ENCODE results near the gene CPT1C. TPM values are rescaled to one million over a fixed set of nuclear protein-coding genes. Genes with fewer than 3 reads are reported as not detected.
"Not testable (repeated sequence)": the region's sequence is repeated elsewhere in the genome, so short reads cannot be mapped to it uniquely, and the experiment has no call there.

The CPT1C gene
- total and polyA plus RNA-seq, 5 experiments from 2014 or later, result 0.19 to 2.7 (median 0.54) TPM

DNA sequence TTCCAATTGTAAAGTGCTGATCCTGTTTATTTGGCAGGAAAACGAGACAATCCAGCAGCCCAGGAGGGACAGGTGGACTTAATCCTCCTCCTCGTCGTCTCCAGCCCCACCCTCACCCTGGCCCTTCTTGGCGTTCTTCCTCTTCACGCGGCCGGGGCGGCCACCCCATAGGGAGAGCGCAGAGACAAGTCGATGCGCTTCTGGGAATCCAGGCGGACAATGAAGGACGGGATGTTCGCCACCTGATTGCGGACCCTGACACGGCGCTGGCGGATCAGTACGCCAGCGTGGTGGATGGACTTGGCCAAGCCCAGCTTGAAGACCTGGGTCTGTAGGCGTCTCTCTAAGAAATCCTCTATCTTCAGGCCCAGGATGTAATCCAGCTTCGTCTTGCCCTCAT is 28.5 kb downstream of the CPT1C start:
- Mint-ChIP-seq H3K27ac (peak overlapping the region in 9 of 10 donors; percentile 32 to 100 (median 71)), H3K4me3 (peak overlapping the region in 6 of 10 donors; percentile 33 to 91 (median 62)), H3K4me1 (peaks cover 6 to 32% (median 10%) of the 10 kb centered on the region in 4 donors), H3K36me3 (peaks cover 0 to 21% (median 15%) of the 10 kb centered on the region in 3 donors)
- H3K9me3 Mint-ChIP-seq, DNase-seq, H3K27me3 Mint-ChIP-seq, ATAC-seq: not testable (repeated sequence)
- POLR2A ChIA-PET, result interaction anchor here (0.6 to 3.4 kb wide), 4 partner anchors 13 to 1318 kb away, joined by 3 to 40 read pairs (median 3); partner anchors contain the start of gene AP2A1

DNA sequence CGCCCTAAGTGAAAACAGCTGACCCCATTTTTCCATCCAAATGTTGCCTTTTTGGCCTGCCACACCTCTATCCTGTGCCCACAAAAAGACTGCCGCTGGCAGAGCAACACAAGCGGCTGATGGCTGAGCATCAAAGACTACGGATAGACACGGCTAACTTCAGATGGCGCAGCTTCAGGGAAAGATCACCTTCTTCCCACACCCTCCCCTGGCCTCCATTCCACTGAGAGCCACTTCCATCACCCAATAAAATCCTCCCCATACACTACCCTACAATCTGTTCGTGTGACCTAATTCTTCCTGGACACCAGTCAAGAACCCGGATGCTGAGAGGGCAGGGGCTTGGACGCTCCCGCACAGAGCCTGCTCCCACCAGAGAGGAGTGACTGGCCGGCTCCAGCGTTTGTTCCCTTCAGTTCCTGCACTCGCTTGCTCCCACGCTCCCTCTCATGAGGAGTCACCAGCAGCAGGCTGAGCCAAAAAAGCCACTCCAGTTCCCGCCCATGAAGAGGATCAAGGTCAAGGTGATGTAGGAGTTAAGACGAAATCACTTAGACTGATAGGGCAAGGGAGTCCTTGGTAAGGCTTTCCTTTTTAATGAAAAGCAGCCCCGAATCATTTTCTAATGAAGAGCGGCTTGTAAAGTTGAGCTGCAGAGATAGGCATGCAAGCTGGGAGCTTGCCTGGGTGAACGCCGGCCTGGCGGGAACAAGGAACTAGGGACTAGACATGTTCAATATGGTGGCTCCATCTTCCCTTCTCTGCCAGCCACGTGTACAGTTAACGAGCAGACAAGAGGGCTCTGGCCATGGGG is 36.5 kb downstream of the CPT1C start:
- Mint-ChIP-seq H3K9me3 (no peaks in the 10 kb centered on the region), H3K27ac (peak overlapping the region in 1 of 10 donors; percentile 21), H3K4me3 (no peak overlapping the region), H3K36me3 (peaks cover 4 to 38% (median 20%) of the 10 kb centered on the region in 3 donors), H3K27me3 (no peaks in the 10 kb centered on the region), H3K4me1 (peaks cover 0 to 3% (median 0%) of the 10 kb centered on the region in 4 donors)
- DNase-seq (no peak), ATAC-seq (no peak)
- POLR2A ChIA-PET, result no interaction called here

DNA sequence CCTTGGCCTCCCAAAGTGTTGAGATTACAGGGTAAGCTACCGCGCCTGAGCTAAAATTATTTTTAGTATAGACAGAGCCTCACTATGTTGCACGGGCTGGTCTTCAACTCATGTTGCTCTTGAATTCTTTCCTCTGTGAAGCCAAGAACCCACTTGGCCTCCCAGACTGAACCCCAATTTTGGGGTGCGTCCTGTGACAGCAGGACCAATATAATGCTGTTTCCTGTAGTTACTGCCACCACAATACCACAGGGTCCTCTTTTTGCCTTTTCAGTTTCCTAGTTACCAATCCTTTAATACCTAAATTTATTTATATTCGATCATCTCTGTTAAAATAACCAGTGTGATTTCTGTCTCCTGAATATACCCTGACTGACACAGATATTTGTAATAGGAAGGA is 39.2 kb downstream of the CPT1C start:
- H3K4me3 Mint-ChIP-seq, result no peak overlapping the region
- no peak overlapping the region for H3K27ac Mint-ChIP-seq
- DNase-seq, result no peak
- no peak for ATAC-seq
- no peaks in the 10 kb centered on the region for H3K4me1 Mint-ChIP-seq
- no peaks in the 10 kb centered on the region for H3K27me3 Mint-ChIP-seq
- POLR2A ChIA-PET, result no interaction called here
- H3K36me3 Mint-ChIP-seq, result peaks cover 0 to 20% (median 11%) of the 10 kb centered on the region in 3 donors
- no peaks in the 10 kb centered on the region for H3K9me3 Mint-ChIP-seq

DNA sequence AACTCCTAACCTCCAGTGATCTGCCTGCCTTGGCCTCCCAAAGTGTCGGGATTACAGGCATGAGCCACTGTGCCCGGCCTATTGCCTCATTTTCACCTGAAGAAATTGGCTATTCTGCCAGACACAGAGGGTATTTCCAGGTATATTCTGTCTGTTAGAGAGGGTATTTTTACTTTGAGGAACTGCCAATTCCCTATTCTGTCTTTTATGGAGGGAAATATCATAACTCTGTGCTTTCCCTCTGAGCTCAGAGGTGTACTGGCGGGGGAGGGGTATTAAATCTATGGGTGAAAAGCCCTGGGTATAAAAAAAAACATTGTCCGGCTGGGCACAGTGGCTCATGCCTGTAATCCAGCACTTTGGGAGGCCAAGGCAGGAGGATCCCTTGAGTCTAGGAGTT is 47.4 kb downstream of the CPT1C start:
- peaks cover 0 to 4% (median 0%) of the 10 kb centered on the region in 3 donors for H3K36me3 Mint-ChIP-seq
- no peak overlapping the region for H3K27ac Mint-ChIP-seq
- no peaks in the 10 kb centered on the region for H3K9me3 Mint-ChIP-seq
- peaks cover 5 to 9% (median 7%) of the 10 kb centered on the region in 4 donors for H3K4me1 Mint-ChIP-seq
- DNase-seq (no peak), ATAC-seq (no peak)
- no peak overlapping the region for H3K4me3 Mint-ChIP-seq
- POLR2A ChIA-PET, result no interaction called here
- H3K27me3 Mint-ChIP-seq, result peaks cover 0 to 2% (median 0%) of the 10 kb centered on the region in 5 donors

DNA sequence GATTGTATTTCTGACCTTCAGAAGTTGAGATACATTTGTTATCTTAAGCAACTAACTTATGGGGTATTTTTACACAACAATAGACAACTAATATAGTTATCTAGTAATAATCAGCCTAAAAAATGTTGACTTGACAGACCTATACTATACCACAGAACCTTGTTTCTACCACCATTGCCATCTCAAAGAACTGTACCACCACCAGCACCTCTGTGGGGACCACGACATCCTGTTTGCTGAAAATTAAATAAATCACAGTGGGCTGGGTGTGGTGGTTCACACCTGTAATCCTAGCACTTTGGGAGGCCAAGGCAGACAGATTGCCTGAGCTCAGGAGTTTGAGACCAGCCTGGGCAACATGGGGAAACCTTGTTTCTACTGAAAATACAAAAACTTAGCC is 48.2 kb downstream of the CPT1C start:
- POLR2A ChIA-PET, result no interaction called here
- DNase-seq, result no peak
- no peak for ATAC-seq
- peaks cover 5 to 9% (median 7%) of the 10 kb centered on the region in 4 donors for H3K4me1 Mint-ChIP-seq
- H3K36me3 Mint-ChIP-seq, result peaks cover 0 to 4% (median 0%) of the 10 kb centered on the region in 3 donors
- peak overlapping the region in 1 of 10 donors; percentile 27 for H3K4me3 Mint-ChIP-seq
- no peaks in the 10 kb centered on the region for H3K9me3 Mint-ChIP-seq
- peak overlapping the region in 5 of 10 donors; percentile 16 to 78 (median 52) for H3K27ac Mint-ChIP-seq
- peaks cover 0 to 2% (median 0%) of the 10 kb centered on the region in 5 donors for H3K27me3 Mint-ChIP-seq

DNA sequence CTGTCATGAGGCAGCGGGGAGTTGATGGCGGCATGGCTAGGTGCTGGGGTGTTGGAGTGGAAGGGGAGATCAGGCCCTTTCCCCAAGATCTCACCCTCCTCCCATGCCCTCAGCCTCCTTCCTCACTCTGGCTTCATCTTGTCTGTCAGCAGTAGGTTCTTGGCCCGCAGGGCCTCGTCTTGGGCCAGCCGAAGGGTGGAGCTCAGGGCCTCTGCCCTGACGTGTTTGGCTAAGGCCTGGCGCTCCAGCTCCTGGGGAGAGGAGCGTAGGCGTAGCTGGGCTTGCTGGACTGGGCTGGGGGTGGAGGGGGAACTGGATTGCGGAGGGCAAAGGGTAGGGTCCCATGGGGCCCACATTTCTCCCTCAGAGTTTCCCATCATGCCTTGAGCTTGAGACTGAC is 49.0 kb downstream of the CPT1C start:
- no peak for ATAC-seq
- Mint-ChIP-seq H3K4me1 (peaks cover 5 to 9% (median 7%) of the 10 kb centered on the region in 4 donors), H3K27me3 (peaks cover 0 to 2% (median 0%) of the 10 kb centered on the region in 5 donors), H3K9me3 (no peaks in the 10 kb centered on the region), H3K36me3 (peaks cover 0 to 4% (median 0%) of the 10 kb centered on the region in 3 donors), H3K27ac (no peak overlapping the region), H3K4me3 (no peak overlapping the region)
- POLR2A ChIA-PET, result interaction anchor here (0.6 kb wide), 1 partner anchor 1226 kb away, joined by 4 read pairs; no protein-coding TSS in a partner anchor
- DNase-seq, result no peak

DNA sequence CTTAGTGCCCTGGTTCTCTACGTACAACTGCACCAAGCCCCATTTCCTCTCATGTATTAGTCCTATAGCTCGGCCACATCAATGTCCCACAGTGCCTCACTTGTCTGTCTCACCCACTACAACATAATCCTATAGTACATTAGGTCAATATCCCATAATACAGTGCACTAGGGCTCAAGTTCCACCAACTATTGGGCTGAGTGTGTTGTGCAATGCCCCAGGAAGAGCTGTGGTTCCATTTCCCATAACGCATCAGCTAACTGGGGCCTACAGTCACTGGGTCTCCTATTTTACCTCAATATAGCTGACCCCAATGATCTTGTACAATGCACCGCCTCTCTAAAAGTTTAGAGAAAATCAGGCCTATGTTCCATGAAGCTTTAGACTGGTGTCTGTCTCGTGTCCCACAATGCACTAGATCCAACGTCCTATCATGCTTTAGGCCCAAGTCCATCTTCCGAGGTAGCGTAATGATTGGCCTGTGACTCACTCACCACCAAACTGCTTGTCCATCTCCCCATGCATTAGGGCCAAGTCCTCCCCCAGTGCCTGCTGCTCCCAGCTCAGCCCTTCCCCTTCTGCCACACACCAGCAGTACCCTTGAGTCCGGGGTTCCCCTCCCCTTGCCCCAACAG is 50.4 kb downstream of the CPT1C start:
- peaks cover 0 to 4% (median 0%) of the 10 kb centered on the region in 3 donors for H3K36me3 Mint-ChIP-seq
- H3K27me3 Mint-ChIP-seq, result peaks cover 0 to 1% (median 0%) of the 10 kb centered on the region in 5 donors
- no peak for DNase-seq
- no peak overlapping the region for H3K4me3 Mint-ChIP-seq
- H3K9me3 Mint-ChIP-seq, result no peaks in the 10 kb centered on the region
- ATAC-seq, result no peak
- POLR2A ChIA-PET, result no interaction called here
- no peak overlapping the region for H3K27ac Mint-ChIP-seq
- H3K4me1 Mint-ChIP-seq, result peaks cover 7 to 11% (median 8%) of the 10 kb centered on the region in 4 donors

DNA sequence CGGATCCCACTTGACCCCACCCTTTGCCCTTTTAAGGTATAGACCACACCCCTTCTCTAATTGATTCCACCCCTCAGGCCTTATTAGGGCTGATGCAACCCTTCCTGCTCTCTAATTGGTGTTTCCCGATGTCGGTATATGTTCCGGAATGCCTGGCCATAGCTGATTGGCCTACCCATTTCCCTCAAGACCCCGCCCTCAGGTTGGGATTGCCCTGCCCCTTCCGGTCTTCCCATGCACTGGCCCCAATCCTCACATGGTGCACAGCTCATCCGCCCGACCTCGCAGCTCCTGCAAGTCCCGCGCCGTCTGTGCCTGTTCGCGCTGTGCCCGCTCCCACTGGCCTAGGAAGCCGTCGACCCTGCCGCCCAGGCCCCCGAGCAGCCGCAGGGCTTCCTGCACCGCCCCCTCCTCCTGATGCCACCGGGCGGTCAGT is 54.0 kb downstream of the CPT1C start:
- DNase-seq (no peak), ATAC-seq (no peak)
- Mint-ChIP-seq H3K36me3 (no peaks in the 10 kb centered on the region), H3K9me3 (no peaks in the 10 kb centered on the region), H3K4me1 (peaks cover 0 to 4% (median 3%) of the 10 kb centered on the region in 4 donors), H3K27ac (peak overlapping the region in 1 of 10 donors; percentile 65), H3K4me3 (peak overlapping the region in 1 of 10 donors; percentile 20), H3K27me3 (peaks cover 0 to 3% (median 0%) of the 10 kb centered on the region in 5 donors)
- POLR2A ChIA-PET, result interaction anchor here (0.6 kb wide), 1 partner anchor 70 kb away, joined by 6 read pairs; no protein-coding TSS in a partner anchor

DNA sequence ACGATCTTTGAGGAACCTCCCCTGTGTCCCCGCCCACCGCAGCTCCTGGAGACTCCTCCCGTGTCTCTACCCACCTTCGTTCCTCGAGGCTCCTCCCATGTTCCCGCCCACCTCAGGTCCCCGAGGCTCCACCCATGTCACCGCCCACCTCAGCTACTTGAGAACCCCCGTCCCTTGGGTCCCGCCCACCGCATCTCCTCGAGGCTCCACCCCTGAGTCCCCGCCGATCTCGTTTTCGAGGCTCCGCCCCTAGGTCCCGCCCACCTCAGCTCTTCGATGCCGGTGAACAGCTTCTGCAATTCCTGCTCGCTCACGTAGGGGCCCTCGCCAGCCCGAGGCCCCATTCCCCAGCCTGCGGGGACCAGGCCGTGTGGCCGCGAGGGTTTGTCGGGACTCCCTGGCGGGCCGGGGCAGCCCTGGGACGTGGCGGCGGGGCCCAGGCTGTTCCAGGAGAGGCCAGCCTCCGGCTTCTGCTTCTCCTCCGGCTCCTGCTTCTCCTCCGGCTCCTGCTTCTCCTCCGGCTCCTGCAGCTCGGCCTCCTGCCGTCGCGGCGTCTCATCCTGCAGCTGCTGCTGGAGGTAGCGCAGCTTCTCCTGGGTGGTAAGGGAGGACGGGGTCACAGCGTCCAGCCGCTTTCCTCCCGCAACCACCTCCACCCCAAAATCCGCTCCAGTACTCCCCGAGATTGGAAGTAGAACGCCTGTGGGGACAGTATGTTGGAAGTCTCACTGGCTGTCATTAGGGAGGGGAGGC is 55.5 kb downstream of the CPT1C start:
- ATAC-seq (peak; percentile 50 to 84), DNase-seq (peak in 9 of 10 donors; percentile 19 to 68 (median 48))
- H3K9me3 Mint-ChIP-seq, result no peaks in the 10 kb centered on the region
- POLR2A ChIA-PET, result no interaction called here
- H3K27me3 Mint-ChIP-seq, result peaks cover 0 to 5% (median 0%) of the 10 kb centered on the region in 5 donors
- no peak overlapping the region for H3K4me3 Mint-ChIP-seq
- peaks cover 0 to 2% (median 2%) of the 10 kb centered on the region in 4 donors for H3K4me1 Mint-ChIP-seq
- H3K27ac Mint-ChIP-seq, result peak overlapping the region in 1 of 10 donors; percentile 40
- H3K36me3 Mint-ChIP-seq, result no peaks in the 10 kb centered on the region

DNA sequence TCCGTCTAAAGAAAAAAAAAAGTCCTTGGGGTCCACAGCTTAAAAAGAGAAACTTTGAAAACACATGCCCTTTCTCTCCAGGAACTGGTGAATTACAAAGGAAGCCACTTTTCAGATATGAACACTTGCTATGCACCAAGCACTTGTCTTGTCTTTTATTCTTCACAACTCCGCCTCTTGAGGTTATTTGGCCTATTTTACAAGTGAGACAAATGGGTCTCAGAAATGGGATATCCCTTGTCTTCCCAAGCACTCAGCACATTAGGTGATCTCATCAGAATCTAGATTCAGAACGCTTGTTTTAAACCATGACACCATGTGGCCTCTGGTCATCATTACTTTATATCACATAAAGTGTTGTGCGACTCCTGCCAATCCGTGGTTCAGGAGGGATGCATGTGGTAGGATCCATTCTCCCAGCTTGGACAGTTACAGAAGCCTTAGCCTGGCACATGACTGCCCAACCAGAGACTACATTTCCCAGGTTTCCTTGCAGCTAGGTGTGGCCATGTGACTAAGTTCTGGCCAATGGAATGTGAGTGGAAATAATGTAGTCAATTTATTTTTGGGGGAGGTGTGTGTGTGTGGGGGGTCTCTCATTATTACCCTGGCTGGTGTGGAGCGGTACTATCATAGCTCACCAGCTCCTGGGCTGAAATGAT is 58.3 kb downstream of the CPT1C start:
- DNase-seq, result no peak
- Mint-ChIP-seq H3K4me1 (peaks cover 0 to 2% (median 2%) of the 10 kb centered on the region in 4 donors), H3K36me3 (peaks cover 0 to 4% (median 0%) of the 10 kb centered on the region in 3 donors), H3K4me3 (no peak overlapping the region), H3K27ac (no peak overlapping the region), H3K9me3 (peaks cover 0 to 3% (median 0%) of the 10 kb centered on the region in 9 donors), H3K27me3 (peaks cover 0 to 5% (median 0%) of the 10 kb centered on the region in 5 donors)
- no peak for ATAC-seq
- POLR2A ChIA-PET, result no interaction called here

DNA sequence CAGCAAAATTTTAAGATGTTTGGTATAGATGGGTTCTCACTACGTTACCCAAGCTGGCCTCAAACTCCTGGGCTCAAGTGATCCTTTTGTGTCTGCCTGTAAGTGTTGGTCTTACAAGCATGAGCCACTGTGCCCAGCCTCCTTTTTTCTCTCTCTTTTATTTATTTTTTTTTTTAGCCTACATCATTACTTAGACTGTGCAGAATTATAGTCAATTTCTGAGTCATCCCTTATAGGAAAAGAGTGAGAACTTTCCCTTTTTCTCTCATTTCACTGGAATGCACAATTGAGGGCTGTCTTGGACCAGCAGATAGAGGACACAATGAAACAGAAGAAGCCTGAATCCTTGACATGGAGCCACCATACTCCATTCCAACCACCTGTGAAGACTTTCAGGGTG is 58.9 kb downstream of the CPT1C start:
- Mint-ChIP-seq H3K4me3 (no peak overlapping the region), H3K4me1 (peaks cover 0 to 2% (median 2%) of the 10 kb centered on the region in 4 donors), H3K36me3 (peaks cover 0 to 4% (median 0%) of the 10 kb centered on the region in 3 donors), H3K27me3 (peaks cover 0 to 5% (median 0%) of the 10 kb centered on the region in 5 donors), H3K27ac (no peak overlapping the region), H3K9me3 (peaks cover 0 to 5% (median 0%) of the 10 kb centered on the region in 9 donors)
- DNase-seq, result no peak
- POLR2A ChIA-PET, result no interaction called here
- no peak for ATAC-seq

DNA sequence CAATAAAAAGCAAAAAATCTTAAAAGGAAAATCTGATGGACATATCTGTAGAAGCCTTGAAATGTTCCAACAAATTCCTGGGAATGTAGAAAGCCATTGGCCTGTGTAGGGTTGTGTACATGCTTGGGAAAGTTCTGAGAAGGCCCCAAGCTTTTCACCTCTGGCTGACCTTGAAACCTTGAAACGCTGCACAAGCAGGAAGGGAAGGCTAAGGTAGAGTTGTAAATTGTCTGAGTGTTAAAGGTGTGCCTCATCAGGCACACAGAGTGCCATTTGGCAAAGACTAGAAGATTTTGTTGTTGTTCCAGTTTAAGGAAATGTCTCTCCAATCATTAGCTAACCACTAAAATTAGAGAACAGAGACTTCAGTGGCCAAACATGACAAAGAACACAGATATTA is 61.8 kb downstream of the CPT1C start:
- H3K27me3 Mint-ChIP-seq, result peaks cover 0 to 3% (median 0%) of the 10 kb centered on the region in 5 donors
- DNase-seq, result no peak
- ATAC-seq, result no peak
- H3K4me1 Mint-ChIP-seq, result no peaks in the 10 kb centered on the region
- peaks cover 0 to 9% (median 2%) of the 10 kb centered on the region in 9 donors for H3K9me3 Mint-ChIP-seq
- peaks cover 2 to 9% (median 6%) of the 10 kb centered on the region in 3 donors for H3K36me3 Mint-ChIP-seq
- POLR2A ChIA-PET, result no interaction called here
- H3K27ac Mint-ChIP-seq, result no peak overlapping the region
- no peak overlapping the region for H3K4me3 Mint-ChIP-seq
